GM21723 (cell line): ENCODE results near the gene ADGRV1.

ENCODE experiments used
- ATAC-seq: cut with Tn5 transposase; IDR thresholded peaks from one replicate; pipeline ENCODE4 v1.9.1; 2021; ENCODE audit warnings: mild to moderate bottlenecking, moderate library complexity; ENCODE audit not compliant: unreplicated experiment

The ADGRV1 gene

GRCh38 chr5:90558344-90559192, at the start of gene ADGRV1:
TSS of gene ADGRV1 (plus strand) at chr5:90558797. CDS start at chr5:90558896, 99 bp downstream.
- peak; percentile 46 for ATAC-seq

- no peak for ATAC-seq
Observed at GRCh38 chr5:90510438-90510837, 48.2 kb upstream of the ADGRV1 start.

GRCh38 chr5:90514520-90514919, 44.1 kb upstream of the ADGRV1 start:
- no peak for ATAC-seq

- no peak for ATAC-seq
Observed at GRCh38 chr5:90518661-90519060, 39.9 kb upstream of the ADGRV1 start.

- ATAC-seq, result no peak
Observed at GRCh38 chr5:90519081-90519480, 39.5 kb upstream of the ADGRV1 start.

- peak; percentile 1 for ATAC-seq
Observed at GRCh38 chr5:90528601-90529193, 29.9 kb upstream of the ADGRV1 start.

GRCh38 chr5:90529194-90529938, 29.2 kb upstream of the ADGRV1 start, which contains the start of gene LYSMD3:
TSS of gene LYSMD3 (minus strand) at chr5:90529584. CDS start at chr5:90525289, 4,295 bp downstream.
- ATAC-seq, result peak; percentile 91

- ATAC-seq, result peak; percentile 60
Observed at GRCh38 chr5:90529939-90530677, 28.5 kb upstream of the ADGRV1 start.

- ATAC-seq, result no peak
Observed at GRCh38 chr5:90530736-90531487, 27.7 kb upstream of the ADGRV1 start.

GRCh38 chr5:90533794-90534193, 24.8 kb upstream of the ADGRV1 start:
- no peak for ATAC-seq

GRCh38 chr5:90534922-90535321, 23.7 kb upstream of the ADGRV1 start:
- ATAC-seq, result no peak

GRCh38 chr5:90542827-90543519, 15.6 kb upstream of the ADGRV1 start:
- ATAC-seq, result no peak

GRCh38 chr5:90545511-90545910, 13.1 kb upstream of the ADGRV1 start:
- ATAC-seq, result no peak

- ATAC-seq, result no peak
Observed at GRCh38 chr5:90546216-90546837, 12.3 kb upstream of the ADGRV1 start.

GRCh38 chr5:90547072-90547536, 11.5 kb upstream of the ADGRV1 start:
- ATAC-seq, result no peak

GRCh38 chr5:90548069-90548593, 10.5 kb upstream of the ADGRV1 start:
- no peak for ATAC-seq

GRCh38 chr5:90549223-90549622, 9.4 kb upstream of the ADGRV1 start:
- ATAC-seq, result no peak

GRCh38 chr5:90549729-90550275, 8.8 kb upstream of the ADGRV1 start:
- ATAC-seq, result no peak
